K562 (cell line): ENCODE results near the gene PI4KA. TPM values are rescaled to one million over a fixed set of nuclear protein-coding genes. Genes with fewer than 3 reads are reported as not detected.
A peak's percentile ranks its signal among the peaks of the same experiment; 100 is the strongest.

ENCODE experiments used
- CLOCK ChIP-seq: fragments of 250-450 bp; sonication (Bioruptor Pico); IDR thresholded peaks from 2 replicates; pipeline ENCODE4 v1.4.0; 2020; ENCODE audit warnings: mild to moderate bottlenecking, moderate library complexity, borderline replicate concordance
- CREB3L1 ChIP-seq: fragments of 450-650 bp; IDR thresholded peaks from 2 replicates; pipeline ENCODE4 v1.6.1; 2014; ENCODE audit warnings: low read depth, mild to moderate bottlenecking, moderate library complexity, borderline replicate concordance
- ETV5 ChIP-seq: sonication (generic); formaldehyde crosslinking; IDR thresholded peaks from 2 replicates; pipeline ENCODE4 v1.4.0; 2020; ENCODE audit warnings: low read depth, mild to moderate bottlenecking, missing genetic modification reagents
- EWSR1 ChIP-seq: fragments of 450-650 bp; IDR thresholded peaks from 2 replicates; pipeline ENCODE4 v1.6.1; 2018; ENCODE audit warnings: borderline replicate concordance, mild to moderate bottlenecking, low read depth, moderate library complexity; ENCODE audit not compliant: partially characterized antibody
- HINFP ChIP-seq: fragments of 450-650 bp; conservative IDR thresholded peaks from 2 replicates; pipeline ENCODE4 v1.6.1; 2016; ENCODE audit warnings: missing genetic modification characterization, low read depth, mild to moderate bottlenecking, control low read depth, missing compliant biosample characterization
- ID3 ChIP-seq, 2 experiments: fragments of 250-450 bp in 1 of 2; fragments of 450-650 bp in 1 of 2; sonication (Bioruptor Pico) in 1 of 2; IDR thresholded peaks; 2 replicates each; pipeline versions ENCODE4 v1.6.1 to v1.8.0; 2016 to 2021; ENCODE audit warnings: mild to moderate bottlenecking in 2 of 2, moderate library complexity in 2 of 2, missing compliant biosample characterization in 1 of 2, missing genetic modification characterization in 1 of 2
- IRF1 ChIP-seq: sonication (generic); formaldehyde crosslinking; IDR thresholded peaks from 2 replicates; pipeline ENCODE4 v1.8.0; 2022; ENCODE audit warnings: missing genetic modification reagents, mild to moderate bottlenecking, borderline replicate concordance
- MTA1 ChIP-seq: fragments of 450-650 bp; IDR thresholded peaks from 2 replicates; pipeline ENCODE4 v1.6.1; 2017; ENCODE audit warnings: borderline replicate concordance
- NRF1 ChIP-seq, 2 experiments: fragments of 450-650 bp; IDR thresholded peaks in 1 of 2; conservative IDR thresholded peaks in 1 of 2; 2 replicates each; pipeline ENCODE4 v1.6.1; 2014; ENCODE audit warnings: mild to moderate bottlenecking in 2 of 2
- PHB ChIP-seq: fragments of 250-450 bp; sonication (Bioruptor Pico); IDR thresholded peaks from 2 replicates; pipeline ENCODE4 v1.5.0; 2021
- PPARD ChIP-seq: fragments of 250-450 bp; sonication (Bioruptor Pico); IDR thresholded peaks from 2 replicates; pipeline ENCODE4 v1.8.0; 2022; ENCODE audit warnings: inconsistent platforms, mild to moderate bottlenecking, moderate library complexity
- RCOR1 ChIP-seq, 2 experiments: IDR thresholded peaks; 2 replicates each; pipeline ENCODE4 v1.6.1; 2012; ENCODE audit warnings: low read depth in 2 of 2, low read length in 2 of 2, borderline replicate concordance in 1 of 2, improper control_type of control experiment in 1 of 2
- SIN3A ChIP-seq, 2 experiments: fragments of 150-350 bp in 1 of 2; IDR thresholded peaks; 2 replicates each; pipeline ENCODE4 v1.6.1; 2011 to 2016; ENCODE audit warnings: borderline replicate concordance in 2 of 2, low read depth in 2 of 2, low read length in 2 of 2, mild to moderate bottlenecking in 2 of 2, moderate library complexity in 2 of 2; ENCODE audit not compliant: control insufficient read depth in 1 of 2
- XRCC5 ChIP-seq: fragments of 200-400 bp; formaldehyde crosslinking; IDR thresholded peaks from 2 replicates; pipeline ENCODE4 v1.6.1; 2017; ENCODE audit warnings: low read depth, mild to moderate bottlenecking, low read length
- ZC3H8 ChIP-seq: fragments of 450-650 bp; IDR thresholded peaks from 2 replicates; pipeline ENCODE4 v1.6.1; 2017
- ZNF445 ChIP-seq: fragments of 250-450 bp; sonication (Bioruptor Pico); IDR thresholded peaks from 2 replicates; pipeline ENCODE4 v1.4.0; 2020; ENCODE audit warnings: low read depth, mild to moderate bottlenecking, moderate library complexity
- ZNF695 ChIP-seq: fragments of 450-650 bp; formaldehyde crosslinking; IDR thresholded peaks from 2 replicates; pipeline ENCODE4 v1.4.0; 2020; ENCODE audit warnings: mild to moderate bottlenecking, moderate library complexity
- ZNF830 ChIP-seq: fragments of 250-450 bp; sonication (Bioruptor Pico); IDR thresholded peaks from 2 replicates; pipeline ENCODE4 v1.5.0; 2021; ENCODE audit warnings: mild to moderate bottlenecking
- polyA plus RNA-seq, 8 experiments: library from polyadenylated mRNA; depleted of rRNA in 4 of 8; stranded (reverse) in 5 of 8; unstranded in 3 of 8; fragments of >200 nt; fragmentation: Nextera tagmentation in 2 of 8; fragmentation: Illumina TruSeq in 1 of 8; extraction: Ambion mirVana in 2 of 8; extraction: Trizol in 1 of 8; gene quantifications; 2 replicates each; pipeline versions ENCODE4 v1.2.1 to v1.2.3, GENCODE V29; 2011 to 2014; ENCODE audit warnings: inconsistent platforms in 1 of 8, missing spikeins in 1 of 8
- total RNA-seq, 7 experiments: library from RNA; depleted of rRNA in 6 of 7; stranded (reverse); fragments of >200 nt in 6 of 7; fragmentation: Illumina TruSeq in 2 of 7; extraction: Trizol in 2 of 7; gene quantifications; 2 replicates each; pipeline versions ENCODE4 v1.2.1 to v1.2.3, GENCODE V29; 2011 to 2021; ENCODE audit warnings: low replicate concordance in 1 of 7

The PI4KA gene
- total and polyA plus RNA-seq, 9 of the 15 experiments (the other 6 are each of a cell fraction or from before 2014, with no cell fraction given), result 7.3 to 187 (median 84.7) TPM

GRCh38 chr22:20741634-20742581 lies 116.7 kb downstream of the PI4KA start (continued):
- TF ChIP-seq CREB3L1 (no peak), PHB (CRISPR knock-in tag) (0 out of 2 replicates have a peak, but pooled peaks have one; percentile 54), ID3 (CRISPR knock-in tag; IDR thresholded peaks at IDR 0.05) (no peak), ID3 (tag; IDR thresholded peaks at IDR 0.05) (peak; percentile 48; the same call in 1 of the 2 replicates), MTA1 (no peak), CLOCK (CRISPR knock-in tag) (no peak), ZC3H8 (no peak), PPARD (CRISPR knock-in tag) (0 out of 2 replicates have a peak, but pooled peaks have one; percentile 1), EWSR1 (no peak), XRCC5 (no peak), ZNF445 (CRISPR knock-in tag) (no peak), IRF1 (CRISPR knock-in tag) (peak; percentile 73; the same call in 1 of the 2 replicates), ETV5 (CRISPR knock-in tag) (no peak), NRF1 (conservative IDR thresholded peaks at IDR 0.05 in 1 of 2, IDR thresholded peaks at IDR 0.05 in 1 of 2) (no peak), RCOR1 (IDR thresholded peaks at IDR 0.05; ENCODE audit: borderline replicate concordance in 1 of 2, low read depth in 2 of 2, low read length in 2 of 2) (peak in 1 of 2 experiments; percentile 79; a peak in 1 of 4 replicates), SIN3A (IDR thresholded peaks at IDR 0.05; ENCODE audit: borderline replicate concordance in 2 of 2, control insufficient read depth in 1 of 2, low read depth in 2 of 2, low read length in 2 of 2) (no peak), HINFP (tag) (no peak), ZNF695 (CRISPR knock-in tag) (no peak), ZNF830 (CRISPR knock-in tag) (no peak)
